HCEC 1CT (cell line): ENCODE results near the gene PECR.
"Not testable (repeated sequence)": the region's sequence is repeated elsewhere in the genome, so short reads cannot be mapped to it uniquely, and the experiment has no call there.

ENCODE experiments used
- DNase-seq: peaks from one replicate; pipeline ENCODE4 v3.0.0-alpha.2; 2017

Gene PECR

GRCh38 chr2:216103213-216103612, 21.6 kb upstream of the PECR start:
- no peak for DNase-seq

DNA sequence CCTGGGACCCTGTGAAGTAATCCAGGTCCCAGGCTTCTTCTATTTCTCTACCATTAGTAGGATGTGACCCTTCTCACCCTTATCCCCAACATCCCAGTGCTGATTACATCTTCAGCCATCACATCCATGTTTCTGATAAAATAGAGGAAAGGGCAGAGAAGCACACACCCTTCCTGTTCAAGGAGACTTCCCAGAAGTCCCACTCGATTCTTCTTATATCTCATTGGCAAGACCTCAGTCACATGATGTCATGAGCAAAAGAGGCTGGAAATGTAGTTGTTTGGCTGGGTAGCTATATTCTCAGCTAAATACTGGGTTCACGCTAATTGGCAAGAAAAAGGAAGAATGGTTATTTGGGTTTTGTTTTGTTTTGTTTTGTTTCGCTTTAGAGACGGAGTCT, 19.5 kb upstream of the PECR start:
- DNase-seq, result no peak

DNA sequence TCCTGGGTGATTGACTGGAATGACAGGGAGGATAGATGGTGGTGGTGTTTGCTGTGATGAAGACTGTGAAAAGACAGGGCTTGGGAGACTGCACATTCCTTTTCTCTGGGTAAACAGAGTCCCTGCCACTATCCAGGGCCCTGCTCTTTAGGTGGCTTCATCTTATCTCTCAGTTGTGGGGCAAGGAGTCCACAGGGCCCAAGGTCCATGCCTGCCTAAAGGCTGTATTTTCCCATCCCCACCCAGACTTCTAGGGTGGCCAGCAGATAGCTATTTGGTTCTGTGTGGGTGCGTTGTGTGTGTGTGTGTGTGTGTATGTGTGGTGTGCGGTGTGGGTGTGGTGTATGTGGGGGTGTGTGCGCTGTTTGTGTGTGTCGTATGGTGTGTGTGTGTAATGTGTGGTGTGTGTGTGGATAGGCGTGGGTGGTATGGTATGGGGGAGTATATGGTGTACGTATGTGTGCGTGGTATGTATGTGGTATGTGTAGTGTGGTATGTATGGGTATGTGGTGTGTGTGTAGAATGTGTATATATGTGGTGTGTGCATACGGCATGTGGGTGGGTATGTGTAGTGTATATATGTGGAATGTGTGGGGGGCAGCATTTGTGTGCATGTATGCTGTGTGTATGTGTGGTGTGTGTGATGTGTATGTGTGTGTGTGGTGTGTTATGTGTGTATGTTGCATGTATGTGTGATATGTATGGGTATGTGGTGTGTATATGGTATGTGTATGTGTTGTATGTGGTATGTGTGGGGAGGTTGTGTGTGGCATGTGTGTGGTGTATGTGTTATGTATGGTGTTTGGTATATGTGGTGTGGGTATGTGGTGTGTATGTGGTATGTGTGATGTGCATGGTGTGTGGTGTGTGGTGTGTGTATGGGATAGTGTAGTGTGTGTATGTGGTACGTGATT, 17.1 kb upstream of the PECR start:
- no peak for DNase-seq

DNA sequence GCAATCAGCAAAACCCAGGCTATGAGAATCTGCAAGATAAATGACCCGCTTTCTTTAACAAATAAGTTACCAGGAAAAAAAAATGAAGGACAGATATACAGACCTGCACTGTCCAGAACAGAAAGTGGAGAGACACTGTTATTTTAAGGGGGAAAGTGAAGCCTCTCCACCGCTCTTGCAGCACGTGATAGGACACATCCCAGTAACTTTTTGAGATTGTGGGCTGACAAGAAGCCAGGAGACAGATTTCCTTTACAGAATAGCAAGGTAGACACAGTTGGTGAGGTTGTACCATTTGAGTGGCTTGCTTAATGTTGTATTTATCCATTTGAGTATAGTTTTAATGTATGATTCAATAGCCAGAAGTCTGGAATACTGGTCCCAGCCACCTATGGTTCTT, 13.1 kb upstream of the PECR start:
- DNase-seq, result no peak

DNA sequence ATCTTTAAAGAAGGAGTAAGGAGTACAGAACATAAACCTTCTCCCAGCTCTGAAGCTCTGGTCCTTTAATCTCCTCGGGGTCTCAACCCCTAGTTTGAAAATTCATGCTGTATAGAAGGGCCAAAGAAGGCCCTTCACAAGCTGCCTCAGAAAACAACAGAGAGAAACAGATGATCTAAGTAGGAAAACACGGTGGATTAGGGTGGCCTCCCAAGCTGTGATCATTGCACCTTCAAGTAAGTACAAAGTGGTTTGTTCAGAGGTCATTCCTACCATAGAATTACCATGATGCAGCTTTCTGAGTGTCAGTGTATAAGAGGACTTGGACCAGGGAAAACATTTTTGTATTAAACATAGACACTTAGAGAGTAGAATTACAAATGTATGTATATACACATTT, 11.0 kb upstream of the PECR start:
- DNase-seq, result no peak

DNA sequence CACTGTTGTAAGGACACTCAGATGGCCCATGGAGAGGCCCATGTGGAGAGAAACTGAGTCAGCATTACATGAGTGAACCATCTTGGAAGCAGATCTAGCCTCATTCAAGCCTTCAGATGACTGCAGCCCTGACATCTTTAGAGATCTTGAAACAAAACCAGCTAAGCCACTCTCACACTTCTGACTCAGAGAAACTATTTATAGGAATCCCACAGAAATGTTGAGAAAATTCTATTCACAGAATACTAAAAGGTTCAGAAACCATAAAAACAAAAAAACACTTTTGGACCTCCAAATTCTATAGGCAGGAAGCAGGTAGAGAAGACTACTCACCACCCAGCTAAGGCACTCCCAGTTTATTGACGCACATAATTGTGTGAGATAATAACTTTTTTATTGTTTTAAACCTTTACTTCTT, 8.8 kb upstream of the PECR start:
- DNase-seq, result no peak

GRCh38 chr2:216086207-216086893, 4.7 kb upstream of the PECR start:
- no peak for DNase-seq

- DNase-seq, result no peak
Measured at GRCh38 chr2:216084547-216084946, 2.9 kb upstream of the PECR start.

DNA sequence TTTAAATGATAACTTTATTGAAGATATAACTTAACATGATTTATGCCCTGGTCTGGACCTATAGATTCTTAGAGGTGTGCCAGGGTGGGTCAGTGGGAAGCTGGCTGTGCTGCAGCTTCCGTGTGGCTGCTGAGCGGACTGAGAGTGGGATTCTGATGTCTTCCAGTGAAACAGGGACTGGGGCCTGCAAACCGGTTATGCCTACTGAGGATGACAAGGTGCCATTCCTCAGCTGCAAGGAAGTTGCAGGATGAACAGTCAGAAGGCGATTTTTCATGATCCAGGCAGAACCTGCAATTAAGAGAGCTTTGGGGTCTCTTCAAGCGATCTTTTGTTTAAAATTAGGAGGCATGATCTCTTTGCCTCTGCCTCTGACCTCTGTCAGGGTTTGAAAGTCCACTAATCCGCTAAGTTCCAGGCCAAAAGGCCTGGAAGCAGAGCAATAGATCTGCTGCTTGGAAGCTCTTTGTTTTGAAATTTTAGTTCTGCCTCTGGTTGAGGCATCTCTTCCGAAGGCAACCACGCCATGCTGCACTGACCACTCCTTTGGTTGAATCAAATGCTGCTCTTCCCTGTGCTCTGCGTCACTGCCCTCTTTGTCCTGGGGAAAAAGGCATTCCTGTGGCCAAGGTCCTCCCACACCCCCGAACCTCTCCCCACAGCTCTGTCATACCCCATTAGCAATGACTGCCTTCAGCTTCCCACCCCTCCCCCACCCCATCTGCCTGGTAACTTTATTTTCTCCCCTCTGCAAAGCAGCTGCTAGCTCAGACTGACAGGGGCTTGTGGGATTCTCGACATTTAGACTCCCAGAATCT, 2.1 kb upstream of the PECR start:
- DNase-seq, result peak; percentile 15

- DNase-seq, result no peak
Measured at GRCh38 chr2:216082805-216083204, 1.2 kb upstream of the PECR start.

GRCh38 chr2:216082117-216082711, 605 bp upstream of the PECR start:
- DNase-seq, result no peak

DNA sequence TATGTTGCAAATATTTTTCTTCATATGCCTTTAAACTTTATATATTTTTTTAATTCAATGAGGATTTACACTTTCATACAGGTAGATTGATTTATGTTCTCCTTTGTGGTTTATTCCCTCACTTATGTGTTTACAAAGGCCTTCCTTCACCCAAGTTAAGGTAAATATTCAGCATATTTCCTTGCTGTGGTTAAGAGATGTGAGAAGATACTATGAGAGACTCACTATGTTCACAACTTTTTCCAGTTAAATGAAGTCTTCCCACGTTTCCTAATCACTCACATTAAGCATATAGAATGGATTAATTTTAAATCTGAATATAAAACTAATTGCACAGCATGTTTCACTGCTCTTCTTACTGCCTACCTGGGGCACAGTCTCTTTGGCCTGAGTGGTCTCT, 597 bp downstream of the PECR start:
- no peak for DNase-seq

DNA sequence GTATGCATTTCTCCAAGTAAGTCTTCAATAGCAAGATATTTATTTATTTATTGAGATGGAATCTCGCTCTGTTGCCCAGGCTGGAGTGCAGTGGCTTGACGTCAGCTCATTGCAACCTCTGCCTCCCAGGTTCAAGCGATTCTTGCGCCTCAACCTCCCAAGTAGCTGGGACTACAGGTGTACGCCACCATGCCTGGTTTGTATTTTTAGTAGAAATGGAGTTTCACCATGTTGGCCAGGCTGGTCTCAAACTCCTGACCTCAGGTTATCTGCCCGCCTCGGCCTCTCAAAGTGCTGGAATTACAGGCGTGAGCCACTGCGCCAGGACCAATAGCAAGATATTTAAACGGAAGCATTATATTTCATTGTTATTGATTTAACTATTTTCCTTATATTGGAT, 1.6 kb downstream of the PECR start:
- not testable (repeated sequence) for DNase-seq

DNA sequence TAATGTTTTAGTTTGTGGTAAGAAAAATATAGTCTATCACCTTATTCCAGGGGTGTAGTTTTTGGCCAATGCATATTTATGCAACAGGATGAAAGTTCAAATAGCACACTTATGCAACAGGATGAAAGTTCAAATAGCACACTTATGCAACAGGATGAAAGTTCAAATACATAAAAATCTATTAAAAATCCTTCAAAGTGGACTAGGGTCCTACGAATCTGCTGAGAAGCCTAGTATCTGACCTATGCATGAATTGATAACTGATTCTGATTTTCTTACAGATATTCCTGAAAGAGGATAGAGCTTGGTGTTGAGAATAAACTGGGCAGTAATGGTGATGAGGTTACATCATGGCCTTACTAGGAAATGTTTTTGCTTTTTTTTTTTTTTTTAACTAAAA, 2.8 kb downstream of the PECR start:
- DNase-seq, result no peak

- DNase-seq, result no peak
Measured at GRCh38 chr2:216075510-216076485, 5.8 kb downstream of the PECR start.

DNA sequence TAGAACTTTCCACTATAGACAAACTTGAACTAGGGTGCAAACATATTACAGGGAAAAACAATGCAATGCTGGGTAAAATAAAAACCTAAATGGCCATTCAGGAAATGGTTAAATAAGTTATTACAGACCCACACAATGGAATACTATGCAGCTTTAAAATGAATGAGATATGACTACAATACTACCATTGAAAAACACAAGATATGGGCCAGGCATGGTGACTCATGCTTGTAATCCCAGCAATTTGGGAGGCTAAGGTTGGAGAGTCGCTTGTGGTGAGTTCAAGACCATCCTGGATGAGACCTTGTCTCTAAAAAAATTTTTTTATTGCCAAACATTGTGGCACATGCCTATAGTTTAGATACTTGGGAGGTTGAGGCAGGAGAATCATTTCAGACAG, 6.8 kb downstream of the PECR start:
- DNase-seq, result no peak

- DNase-seq, result no peak
Measured at GRCh38 chr2:216074380-216074779, 7.2 kb downstream of the PECR start.

DNA sequence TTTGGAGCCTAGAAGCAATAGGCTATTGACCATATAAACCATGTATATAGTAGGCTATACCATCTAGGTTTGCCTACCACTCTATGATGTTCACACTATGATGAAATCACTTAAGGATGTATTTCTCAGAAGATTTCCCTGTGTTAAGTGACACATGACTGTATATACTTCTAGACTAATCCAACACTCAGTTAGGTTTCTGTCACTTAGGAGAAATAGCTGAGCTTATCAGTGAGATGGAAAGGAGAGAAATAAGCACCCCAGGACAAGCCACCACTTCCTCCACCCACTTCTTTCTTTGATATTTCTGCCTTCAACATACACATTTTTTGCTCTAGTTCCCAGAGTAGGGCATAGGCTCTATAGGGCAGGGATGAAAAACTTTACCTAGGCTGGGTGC, 7.8 kb downstream of the PECR start:
- DNase-seq, result no peak

GRCh38 chr2:216072473-216072872, 9.1 kb downstream of the PECR start:
- DNase-seq, result no peak

DNA sequence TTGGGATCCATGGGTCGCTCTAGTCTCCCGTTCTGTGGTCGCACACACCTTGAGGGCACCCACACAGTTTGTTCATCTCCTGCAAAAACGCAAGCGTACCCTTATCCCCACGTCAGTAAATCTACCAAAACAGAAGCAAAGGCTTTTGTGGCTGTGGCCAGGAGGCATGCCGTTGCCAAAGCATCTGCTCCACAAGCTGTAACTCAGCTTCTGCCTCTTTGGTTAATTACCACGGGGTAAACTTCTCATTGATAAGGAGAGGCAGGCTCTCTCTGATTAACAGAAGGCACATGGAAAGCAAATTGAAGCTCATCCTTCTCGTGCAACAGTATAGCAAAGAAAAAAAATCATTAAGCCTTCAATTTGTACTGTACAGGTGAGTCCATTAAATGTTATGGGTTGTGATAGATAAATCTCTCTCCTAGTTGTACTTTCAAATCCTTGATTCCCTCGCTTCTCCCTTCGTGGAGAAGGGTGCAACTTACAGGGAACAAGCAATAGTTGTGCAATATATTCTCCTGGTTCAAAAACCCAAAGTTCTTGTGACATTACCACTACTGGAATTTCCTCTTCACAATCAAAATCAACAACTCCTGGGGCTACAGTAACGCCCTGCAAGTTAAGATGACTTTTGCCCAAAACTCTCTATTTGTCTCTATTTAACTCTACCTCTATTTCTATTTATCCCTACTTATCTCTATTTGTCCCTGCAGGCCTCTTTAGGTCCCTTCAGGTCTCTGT, 10.3 kb downstream of the PECR start:
- no peak for DNase-seq

GRCh38 chr2:216070195-216070594, 11.4 kb downstream of the PECR start:
- no peak for DNase-seq
